Measurements from ENCODE around the gene DNAJC7. TPM values are rescaled to one million over a fixed set of nuclear protein-coding genes. Genes with fewer than 3 reads are reported as not detected.
A peak's percentile ranks its signal among the peaks of the same experiment; 100 is the strongest.

Gene DNAJC7
- total RNA-seq, 1 experiment from 2014 or later: 60.1 TPM

DNA sequence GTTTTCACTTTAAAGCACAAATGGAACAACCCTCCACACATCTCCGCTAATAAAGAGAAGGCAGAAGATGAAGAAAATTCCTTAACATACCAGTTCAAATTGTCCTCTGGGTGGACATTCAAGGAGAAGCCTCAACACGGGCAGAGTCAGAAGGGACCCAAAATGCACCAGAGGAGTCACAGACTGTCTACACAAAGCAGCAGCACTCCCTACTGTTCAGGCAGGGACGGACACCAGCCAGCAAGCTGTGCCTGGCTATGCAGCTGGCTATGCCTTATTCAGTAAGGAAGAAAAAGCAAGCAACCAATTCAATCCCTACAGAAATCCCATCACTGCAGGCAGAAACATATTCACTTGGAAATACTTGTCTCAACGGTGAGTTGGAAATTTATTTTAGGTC is 8.1 kb downstream of the DNAJC7 start:
- TF ChIP-seq CTCF (conservative IDR thresholded peaks at IDR 0.05; ENCODE audit: low read depth, low read length): peak; percentile 40
- TF ChIP-seq EZH2phosphoT487 (IDR thresholded peaks at IDR 0.05; ENCODE audit: borderline replicate concordance, low read length): no peak
- no peak for ATAC-seq
- peaks cover 10% of the 10 kb centered on the region for H4K20me1 ChIP-seq (ENCODE audit: low read length)

GRCh38 chr17:42005166-42005565 is 12.1 kb downstream of the DNAJC7 start:
- intact Hi-C loops (cut with micrococcal nuclease): no loop called here
- H3K9me2 ChIP-seq (replicated peaks; ENCODE audit: low read length): no peaks in the 10 kb centered on the region
- H3K9me3 ChIP-seq (ENCODE audit: low read length): no peaks in the 10 kb centered on the region
- H3K27ac ChIP-seq (ENCODE audit: low read length): no peak overlapping the region
- BruUV-seq (replicated peaks): no TSS peak
- DNase-seq (no peak), ATAC-seq (no peak)
- no peaks in the 10 kb centered on the region for H3F3A ChIP-seq (ENCODE audit: low read length, unreplicated experiment)
- H3K4me3 ChIP-seq (ENCODE audit: low read length): no peak overlapping the region
- H3K9ac ChIP-seq (ENCODE audit: low read length): no peak overlapping the region
- ChIA-PET POLR2A (ENCODE audit: unreplicated experiment) (no interaction called here), CTCF (no interaction called here)
- H2AFZ ChIP-seq (ENCODE audit: low read length): no peak overlapping the region
- H3K4me1 ChIP-seq (ENCODE audit: insufficient read depth, low read length): peaks cover 11% of the 10 kb centered on the region
- H3K36me3 ChIP-seq (ENCODE audit: low read depth, low read length): peaks cover 20% of the 10 kb centered on the region
- peaks cover 91% of the 10 kb centered on the region for H3K79me2 ChIP-seq (ENCODE audit: low read length)
- no peak overlapping the region for H3K4me2 ChIP-seq (ENCODE audit: low read length)
- no peaks in the 10 kb centered on the region for H3K27me3 ChIP-seq (ENCODE audit: low read length)
- H4K20me1 ChIP-seq (ENCODE audit: low read length): no peaks in the 10 kb centered on the region; the same call in none of the 2 replicates
- TF ChIP-seq EZH2 (IDR thresholded peaks at IDR 0.05; ENCODE audit: low read length, unreplicated experiment): no peak
- no peak for TF ChIP-seq CTCF (conservative IDR thresholded peaks at IDR 0.05; ENCODE audit: low read depth, low read length)
- TF ChIP-seq EZH2phosphoT487 (IDR thresholded peaks at IDR 0.05; ENCODE audit: borderline replicate concordance, low read length): no peak

More for the DNA sequence above, 8.1 kb downstream of the DNAJC7 start:
- Histone ChIP-seq H3K79me2 (ENCODE audit: low read length) (peaks cover 96% of the 10 kb centered on the region), H3K36me3 (ENCODE audit: low read depth, low read length) (no peaks in the 10 kb centered on the region), H3K9me2 (replicated peaks; ENCODE audit: low read length) (no peaks in the 10 kb centered on the region), H3K4me2 (ENCODE audit: low read length) (no peak overlapping the region), H3K9me3 (ENCODE audit: low read length) (no peaks in the 10 kb centered on the region), H2AFZ (ENCODE audit: low read length) (no peak overlapping the region), H3K9ac (ENCODE audit: low read length) (no peak overlapping the region), H3K4me3 (ENCODE audit: low read length) (no peak overlapping the region), H3F3A (ENCODE audit: low read length, unreplicated experiment) (no peaks in the 10 kb centered on the region), H3K27me3 (ENCODE audit: low read length) (no peaks in the 10 kb centered on the region), H3K4me1 (ENCODE audit: insufficient read depth, low read length) (peaks cover 7% of the 10 kb centered on the region; the same call in 1 of the 2 replicates), H3K27ac (ENCODE audit: low read length) (no peak overlapping the region)
- BruUV-seq (replicated peaks): no TSS peak
- intact Hi-C loops (cut with micrococcal nuclease): no loop called here
- DNase-seq: no peak
- POLR2A ChIA-PET (ENCODE audit: unreplicated experiment): interaction anchor here (0.6 kb wide), 2 partner anchors 11 to 32 kb away, joined by 3 read pairs; no protein-coding TSS in a partner anchor
- CTCF ChIA-PET: no interaction called here

GRCh38 chr17:42002792-42003301 is 14.4 kb downstream of the DNAJC7 start:
- POLR2A ChIA-PET (ENCODE audit: unreplicated experiment): no interaction called here
- Histone ChIP-seq H2AFZ (ENCODE audit: low read length) (no peak overlapping the region), H3K9me2 (replicated peaks; ENCODE audit: low read length) (no peaks in the 10 kb centered on the region), H3K9me3 (ENCODE audit: low read length) (no peaks in the 10 kb centered on the region), H3F3A (ENCODE audit: low read length, unreplicated experiment) (no peaks in the 10 kb centered on the region), H3K4me1 (ENCODE audit: insufficient read depth, low read length) (peaks cover 11% of the 10 kb centered on the region), H3K9ac (ENCODE audit: low read length) (no peak overlapping the region), H3K4me2 (ENCODE audit: low read length) (peak overlapping the region; percentile 30), H3K4me3 (ENCODE audit: low read length) (no peak overlapping the region), H3K36me3 (ENCODE audit: low read depth, low read length) (peaks cover 26% of the 10 kb centered on the region), H4K20me1 (ENCODE audit: low read length) (no peaks in the 10 kb centered on the region; the same call in none of the 2 replicates), H3K27ac (ENCODE audit: low read length) (no peak overlapping the region), H3K27me3 (ENCODE audit: low read length) (no peaks in the 10 kb centered on the region), H3K79me2 (ENCODE audit: low read length) (peaks cover 71% of the 10 kb centered on the region)
- CTCF ChIA-PET: interaction anchor here (0.6 kb wide), 1 partner anchor 14 kb away, joined by 3 read pairs; the partner anchor contains the start of gene DNAJC7
- TF ChIP-seq EZH2phosphoT487 (IDR thresholded peaks at IDR 0.05; ENCODE audit: borderline replicate concordance, low read length) (no peak), CTCF (conservative IDR thresholded peaks at IDR 0.05; ENCODE audit: low read depth, low read length) (no peak), EZH2 (IDR thresholded peaks at IDR 0.05; ENCODE audit: low read length, unreplicated experiment) (no peak)
- peak; percentile 71 for ATAC-seq
- BruUV-seq (replicated peaks): no TSS peak
- peak; percentile 39 for DNase-seq
- intact Hi-C loops (cut with micrococcal nuclease): no loop called here

All from PC-3 (cell line).